ENCODE measurements around the gene KANSL3.

- TF ChIP-seq, protein P1, sequence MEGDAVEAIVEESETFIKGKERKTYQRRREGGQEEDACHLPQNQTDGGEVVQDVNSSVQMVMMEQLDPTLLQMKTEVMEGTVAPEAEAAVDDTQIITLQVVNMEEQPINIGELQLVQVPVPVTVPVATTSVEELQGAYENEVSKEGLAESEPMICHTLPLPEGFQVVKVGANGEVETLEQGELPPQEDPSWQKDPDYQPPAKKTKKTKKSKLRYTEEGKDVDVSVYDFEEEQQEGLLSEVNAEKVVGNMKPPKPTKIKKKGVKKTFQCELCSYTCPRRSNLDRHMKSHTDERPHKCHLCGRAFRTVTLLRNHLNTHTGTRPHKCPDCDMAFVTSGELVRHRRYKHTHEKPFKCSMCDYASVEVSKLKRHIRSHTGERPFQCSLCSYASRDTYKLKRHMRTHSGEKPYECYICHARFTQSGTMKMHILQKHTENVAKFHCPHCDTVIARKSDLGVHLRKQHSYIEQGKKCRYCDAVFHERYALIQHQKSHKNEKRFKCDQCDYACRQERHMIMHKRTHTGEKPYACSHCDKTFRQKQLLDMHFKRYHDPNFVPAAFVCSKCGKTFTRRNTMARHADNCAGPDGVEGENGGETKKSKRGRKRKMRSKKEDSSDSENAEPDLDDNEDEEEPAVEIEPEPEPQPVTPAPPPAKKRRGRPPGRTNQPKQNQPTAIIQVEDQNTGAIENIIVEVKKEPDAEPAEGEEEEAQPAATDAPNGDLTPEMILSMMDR (IDR thresholded peaks at IDR 0.05) = no peak
- no peak for TF ChIP-seq POLR2A (IDR thresholded peaks at IDR 0.05)
Measured at GRCh38 chr2:96551605-96552314, 86.4 kb downstream of the KANSL3 start.
